ENCODE measurements around the gene MAGEA9B.
"Not testable (repeated sequence)": the region's sequence is repeated elsewhere in the genome, so short reads cannot be mapped to it uniquely, and the experiment has no call there.

The MAGEA9B gene, protein sequence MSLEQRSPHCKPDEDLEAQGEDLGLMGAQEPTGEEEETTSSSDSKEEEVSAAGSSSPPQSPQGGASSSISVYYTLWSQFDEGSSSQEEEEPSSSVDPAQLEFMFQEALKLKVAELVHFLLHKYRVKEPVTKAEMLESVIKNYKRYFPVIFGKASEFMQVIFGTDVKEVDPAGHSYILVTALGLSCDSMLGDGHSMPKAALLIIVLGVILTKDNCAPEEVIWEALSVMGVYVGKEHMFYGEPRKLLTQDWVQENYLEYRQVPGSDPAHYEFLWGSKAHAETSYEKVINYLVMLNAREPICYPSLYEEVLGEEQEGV

DNA sequence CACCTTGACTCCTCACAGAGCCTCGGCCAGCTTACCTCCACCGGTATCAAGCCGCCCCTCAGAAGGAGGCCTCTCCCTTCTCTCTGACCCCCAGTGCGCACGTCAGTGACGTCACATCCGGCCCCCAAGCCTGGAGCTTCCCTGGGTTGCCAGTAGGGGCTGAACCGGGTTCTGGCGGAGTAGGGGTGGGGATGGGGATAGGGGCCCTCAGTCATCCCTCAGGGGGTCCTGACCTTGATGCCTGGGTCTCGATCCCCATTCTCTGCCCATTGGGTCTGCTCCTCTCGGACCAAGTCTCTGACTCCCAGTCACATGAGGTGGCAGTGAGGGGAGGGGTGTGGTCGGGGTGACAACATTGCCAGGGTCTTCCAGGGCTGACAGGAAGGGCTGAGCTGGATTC, at the start of gene MAGEA9B:
TSS of gene MAGEA9B (minus strand) at position 101 of the 400 bp plus-strand sequence. CDS start 4,280 bp downstream, outside the sequence.
- DNase-seq (ENCODE audit: low read depth in 2 of 2), result not testable (repeated sequence)

DNA sequence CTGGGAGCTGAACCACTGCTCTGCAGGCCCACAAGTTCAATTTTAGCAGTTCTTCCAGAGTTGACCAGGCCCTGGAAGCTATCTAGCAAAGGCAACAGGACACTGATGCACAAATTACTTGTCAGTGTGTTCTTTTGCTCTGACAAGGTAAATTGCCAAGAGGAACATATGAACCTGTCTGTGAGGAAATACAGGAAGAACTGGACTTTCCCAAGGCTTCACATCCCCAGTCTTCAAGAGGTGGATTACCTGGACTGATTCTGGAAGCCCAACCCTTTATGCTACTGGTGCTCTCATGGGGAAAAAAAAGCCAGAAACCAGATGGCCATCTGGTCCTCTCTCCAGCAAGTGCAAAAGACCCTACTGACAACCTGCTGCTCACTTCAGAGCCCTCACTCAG, 46.3 kb upstream of the MAGEA9B start:
- DNase-seq (ENCODE audit: low read depth in 2 of 2), result no peak

DNA sequence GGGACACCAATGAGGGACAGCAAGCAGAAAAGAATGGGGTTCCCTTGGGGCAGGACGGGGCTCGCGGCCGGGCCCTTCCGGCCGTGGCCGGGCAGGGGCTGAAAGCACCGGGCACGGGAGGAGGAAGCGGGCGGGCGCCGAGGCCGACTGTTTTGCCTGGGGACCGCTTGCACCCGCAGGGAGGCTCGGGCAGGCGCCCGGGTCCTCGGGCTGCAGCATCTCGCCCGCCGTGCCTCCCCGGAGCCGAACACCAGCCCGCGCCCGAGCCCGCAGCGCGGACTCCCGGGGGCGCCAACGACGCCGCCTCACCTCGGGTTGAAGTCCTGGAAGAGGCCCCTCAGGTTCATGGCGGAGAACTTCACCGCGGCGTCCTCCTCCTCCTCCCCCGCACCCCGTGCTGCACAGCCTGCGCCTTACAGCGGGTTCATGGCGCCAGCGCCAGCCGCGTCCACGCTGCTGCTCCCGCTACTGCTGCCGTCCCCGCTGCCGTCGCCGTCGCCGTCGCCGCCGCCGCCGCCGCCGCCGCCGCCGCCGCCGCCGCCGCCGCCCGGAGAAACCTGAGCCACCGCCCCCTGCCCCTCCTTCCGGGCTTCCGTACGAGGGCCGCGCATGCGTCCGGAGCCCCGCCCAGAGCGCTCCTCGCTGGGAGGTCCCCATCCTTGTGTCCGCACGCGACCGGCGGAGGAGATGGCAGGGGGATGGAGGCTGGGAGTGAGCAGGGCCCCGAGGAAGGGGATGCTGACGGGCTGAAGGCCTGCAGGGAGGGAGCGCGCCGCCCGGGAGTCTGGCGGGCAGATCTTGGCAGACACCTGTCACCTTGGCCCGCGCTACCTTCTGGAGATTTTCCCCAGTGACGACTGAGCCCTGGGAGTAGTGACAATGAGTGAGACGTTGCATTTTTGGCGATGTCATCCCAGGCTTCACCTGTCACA, 44.2 kb upstream of the MAGEA9B start, which contains the start of gene TMEM185A:
TSS of gene TMEM185A (minus strand) at position 559 of the 932 bp plus-strand sequence. CDS start at position 347, 212 bp downstream.
- peak; percentile 56 to 61 for DNase-seq (ENCODE audit: low read depth in 2 of 2)

DNA sequence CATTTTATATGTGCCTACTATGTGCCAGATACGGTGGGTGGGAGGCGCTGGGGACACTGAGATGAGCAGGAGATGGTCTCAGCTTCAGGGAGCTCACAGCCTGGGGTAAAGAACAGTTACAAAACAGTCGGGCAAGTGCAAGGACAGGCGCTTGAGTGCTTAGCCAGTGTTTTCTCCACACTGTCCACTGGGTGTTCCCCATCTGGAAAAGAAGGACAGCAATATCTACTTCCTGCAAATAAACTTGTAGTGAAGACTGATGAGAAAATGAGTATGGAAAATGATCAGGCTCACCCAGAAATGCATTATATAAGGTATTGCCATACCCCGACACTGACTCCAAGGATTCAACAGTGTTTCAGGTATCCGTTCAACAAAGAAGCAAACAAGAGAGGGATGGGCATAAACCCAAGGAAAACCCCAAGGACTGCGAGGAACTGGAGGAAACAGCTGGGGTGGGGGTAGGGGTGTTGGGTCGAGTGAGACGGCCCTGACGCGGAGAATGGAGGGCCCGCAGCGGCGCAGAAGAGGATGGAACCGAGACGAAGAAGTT, 43.5 kb upstream of the MAGEA9B start:
- no peak for DNase-seq (ENCODE audit: low read depth in 2 of 2)

DNA sequence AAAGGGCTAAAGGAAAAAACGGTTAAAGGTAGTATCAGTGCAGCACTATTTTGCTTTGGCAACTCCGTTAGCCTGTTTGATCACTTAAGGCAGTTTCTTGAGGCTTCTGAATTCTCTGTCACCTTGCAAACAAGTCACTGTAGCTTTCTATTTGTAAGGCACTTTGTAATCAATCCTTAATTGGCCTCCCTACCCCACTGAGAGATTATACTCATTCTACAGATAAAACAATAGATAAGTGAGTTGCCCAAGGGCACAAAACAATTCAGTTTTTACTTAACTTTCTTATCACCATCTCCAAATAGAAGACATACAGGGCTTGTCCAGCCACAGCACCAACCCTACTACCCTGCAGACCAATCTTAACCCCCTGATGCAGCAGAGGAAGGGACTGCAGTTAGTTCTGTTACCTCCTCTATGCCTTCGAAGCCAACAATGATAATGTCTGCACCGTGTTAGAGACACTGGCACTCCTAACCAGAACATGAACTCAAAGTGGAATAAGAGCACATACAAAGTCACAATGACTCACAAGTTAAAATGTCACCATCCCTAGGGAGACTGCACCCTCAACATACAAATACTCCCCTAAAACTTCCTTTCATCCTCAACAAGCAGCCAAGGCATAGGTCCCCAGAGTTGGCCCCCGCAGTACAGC, 42.6 kb upstream of the MAGEA9B start:
- DNase-seq (ENCODE audit: low read depth in 2 of 2), result no peak

DNA sequence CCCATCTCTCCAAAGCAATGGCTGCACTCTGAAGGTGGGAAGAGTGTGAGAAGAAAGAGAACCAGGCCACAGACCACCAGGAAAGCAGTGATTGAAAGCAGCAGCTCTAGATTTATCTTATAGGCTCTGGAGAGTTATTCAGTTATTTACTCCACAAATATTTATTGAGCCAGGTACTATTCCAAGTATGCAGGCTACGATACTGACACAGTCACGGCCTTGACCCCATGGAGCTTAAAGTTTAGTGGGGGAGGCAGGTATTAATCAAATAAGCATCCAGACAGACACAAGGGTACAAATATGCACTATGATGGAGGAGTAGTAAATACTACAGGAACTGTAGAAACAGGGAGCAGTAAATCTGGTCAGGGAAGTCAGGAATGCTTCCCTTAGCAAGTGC, 41.5 kb upstream of the MAGEA9B start:
- no peak for DNase-seq (ENCODE audit: low read depth in 2 of 2)

DNA sequence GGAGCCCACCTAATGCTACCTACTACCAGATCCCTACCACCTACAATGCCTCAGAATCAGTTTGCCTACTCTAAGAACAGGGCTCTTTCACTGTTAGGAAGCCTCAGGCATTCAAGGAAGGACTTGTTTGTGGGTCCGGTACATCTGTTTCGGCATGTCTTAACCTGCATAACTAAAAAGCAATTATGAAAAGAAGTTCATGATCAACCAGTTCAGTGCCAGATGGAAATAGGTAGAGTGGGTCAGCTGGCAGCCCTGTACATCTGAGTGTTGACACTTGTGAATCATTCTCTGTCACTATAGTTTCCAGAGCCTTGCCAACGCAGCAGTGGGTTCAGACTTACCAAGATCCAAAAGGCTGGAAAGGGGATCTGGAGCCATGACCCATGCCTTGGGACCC, 41.0 kb upstream of the MAGEA9B start:
- DNase-seq (ENCODE audit: low read depth in 2 of 2), result no peak

DNA sequence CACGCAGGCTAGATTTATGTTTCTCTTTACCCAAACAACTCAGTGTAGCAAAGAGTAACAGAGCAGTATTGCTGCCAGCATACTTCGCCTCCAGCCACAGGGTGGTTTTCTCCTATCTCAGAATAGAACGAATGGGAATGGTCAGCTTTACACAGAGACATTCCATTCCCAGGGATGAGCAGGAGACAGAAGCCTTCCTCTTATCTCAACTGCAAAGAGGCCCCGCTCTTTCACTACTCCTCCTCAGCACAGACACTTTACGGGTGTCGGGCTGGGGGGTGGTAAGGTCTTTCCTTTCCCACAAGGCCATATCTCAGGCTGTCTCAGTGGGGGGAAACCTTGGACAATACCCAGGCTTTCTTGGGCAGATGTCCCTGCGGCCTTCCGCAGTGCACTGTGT, 39.6 kb upstream of the MAGEA9B start:
- DNase-seq (ENCODE audit: low read depth in 2 of 2), result not testable (repeated sequence)

DNA sequence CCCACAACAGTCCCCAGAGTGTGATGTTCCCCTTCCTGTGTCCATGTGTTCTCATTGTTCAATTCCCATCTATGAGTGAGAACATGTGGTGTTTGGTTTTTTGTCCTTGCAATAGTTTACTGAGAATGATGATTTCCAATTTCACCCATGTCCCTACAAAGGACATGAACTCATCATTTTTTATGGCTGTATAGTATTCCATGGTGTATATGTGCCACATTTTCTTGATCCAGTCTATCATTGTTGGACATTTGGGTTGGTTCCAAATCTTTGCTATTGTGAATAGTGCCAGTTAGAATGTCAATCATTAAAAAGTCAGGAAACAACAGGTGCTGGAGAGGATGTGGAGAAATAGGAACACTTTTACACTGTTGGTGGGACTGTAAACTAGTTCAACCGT, 32.4 kb upstream of the MAGEA9B start:
- not testable (repeated sequence) for DNase-seq (ENCODE audit: low read depth in 2 of 2)

DNA sequence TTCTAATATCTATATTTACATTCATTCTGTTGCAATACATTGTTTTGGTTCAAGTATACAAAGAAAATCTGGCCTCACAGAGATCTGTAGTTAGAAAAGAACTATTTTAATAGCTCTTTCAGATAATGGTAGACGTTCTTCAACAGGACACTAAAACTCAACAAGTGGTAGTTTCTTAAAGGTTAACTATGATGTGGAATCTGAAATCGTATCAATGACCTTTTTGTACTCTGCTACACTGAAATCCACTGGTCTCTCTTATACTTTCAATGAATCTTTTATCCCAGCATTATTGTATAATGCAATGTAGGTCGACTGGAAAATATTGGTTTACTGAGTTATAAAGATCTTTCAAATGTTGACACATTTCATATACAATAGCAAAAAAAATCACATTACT, 31.6 kb upstream of the MAGEA9B start:
- DNase-seq (ENCODE audit: low read depth in 2 of 2), result no peak

DNA sequence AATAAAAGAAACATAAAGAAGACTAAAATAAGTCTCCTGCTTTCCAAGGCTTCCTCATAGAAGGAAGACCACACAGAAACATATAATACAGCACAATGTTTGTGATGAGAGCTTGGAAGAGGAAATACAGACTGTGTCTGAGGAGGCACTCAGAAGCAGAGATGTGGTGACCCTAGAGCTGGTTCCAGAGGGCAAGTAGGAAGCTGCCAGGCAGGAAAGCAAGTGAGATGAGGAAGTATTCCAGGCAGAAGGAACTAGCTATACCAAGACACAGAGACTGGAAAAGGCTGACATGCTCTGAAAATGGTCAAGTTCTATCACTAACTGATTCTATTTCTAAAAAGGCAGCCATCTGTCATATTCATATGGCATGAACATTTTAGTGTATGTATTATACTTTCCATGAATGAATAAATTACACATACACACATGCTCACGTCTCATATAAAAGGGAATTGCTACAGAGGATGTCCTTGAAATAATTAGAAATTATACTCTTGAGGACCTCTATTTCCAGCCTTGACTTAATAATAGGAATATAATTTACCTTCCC, 24.4 kb upstream of the MAGEA9B start:
- no peak for DNase-seq (ENCODE audit: low read depth in 2 of 2)

DNA sequence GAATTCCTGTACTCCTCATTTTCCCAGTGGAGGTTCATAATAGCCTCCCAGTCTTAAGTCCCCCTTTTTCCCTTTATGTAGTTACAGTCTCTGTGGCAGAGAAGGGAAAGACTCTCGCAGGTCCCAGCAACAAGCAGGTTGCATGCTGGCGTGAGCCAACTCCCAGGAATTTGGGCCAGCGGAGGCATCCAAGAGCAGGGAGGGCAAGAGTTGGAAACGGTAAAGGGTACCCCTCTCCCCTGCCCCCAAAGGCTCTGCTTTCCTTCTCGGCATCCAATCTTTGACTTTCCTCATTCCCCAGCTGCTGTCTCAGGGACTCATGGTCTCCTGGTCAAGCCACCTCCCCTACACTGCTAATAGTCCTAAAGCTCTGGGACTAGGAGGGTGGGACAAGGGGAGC, 23.3 kb upstream of the MAGEA9B start:
- no peak for DNase-seq (ENCODE audit: low read depth in 2 of 2)

DNA sequence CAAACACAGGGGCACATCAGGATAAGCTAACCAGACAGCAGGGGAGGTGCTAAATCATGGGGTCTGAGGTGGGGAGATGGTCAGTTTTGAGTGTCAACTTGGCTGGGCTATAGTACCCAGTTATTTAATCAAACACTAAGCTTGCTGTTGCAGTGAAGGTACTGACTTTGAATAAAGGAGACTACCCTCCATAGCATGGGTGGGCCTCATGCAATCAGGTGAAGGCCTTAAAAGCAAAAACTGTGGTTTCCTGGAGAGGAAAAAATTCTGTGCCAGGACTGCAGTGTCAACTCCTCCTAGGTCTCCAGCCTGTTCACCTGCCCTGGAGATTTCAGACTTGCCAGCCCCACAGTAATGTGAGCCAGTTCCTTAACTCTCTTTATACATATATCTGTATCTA, 20.4 kb upstream of the MAGEA9B start:
- DNase-seq (ENCODE audit: low read depth in 2 of 2), result no peak

DNA sequence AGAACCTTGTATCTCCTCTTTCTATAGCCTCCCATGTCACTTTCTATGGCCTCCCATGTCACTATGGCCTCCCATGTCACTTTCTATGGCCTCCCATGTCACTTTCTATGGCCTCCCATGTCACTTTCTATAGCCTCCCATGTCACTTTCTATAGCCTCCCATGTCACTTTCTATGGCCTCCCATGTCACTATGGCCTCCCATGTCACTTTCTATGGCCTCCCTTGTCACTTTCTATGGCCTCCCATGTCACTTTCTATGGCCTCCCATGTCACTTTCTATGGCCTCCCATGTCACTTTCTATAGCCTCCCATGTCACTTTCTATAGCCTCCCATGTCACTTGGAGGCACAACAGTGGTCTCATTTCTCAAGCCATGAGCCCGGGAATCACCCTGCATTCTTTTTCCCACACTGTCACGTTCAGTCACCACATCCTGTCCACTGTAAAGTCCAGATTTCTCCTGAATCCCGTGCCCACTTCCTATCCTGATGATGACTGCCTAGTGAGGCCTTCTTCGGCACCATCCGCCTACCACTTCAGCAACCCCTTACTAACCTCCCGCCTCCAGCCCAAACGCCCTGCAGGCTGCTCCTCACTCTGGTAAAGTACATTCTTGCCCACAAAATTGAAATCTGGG, 18.1 kb upstream of the MAGEA9B start:
- not testable (repeated sequence) for DNase-seq (ENCODE audit: low read depth in 2 of 2)

DNA sequence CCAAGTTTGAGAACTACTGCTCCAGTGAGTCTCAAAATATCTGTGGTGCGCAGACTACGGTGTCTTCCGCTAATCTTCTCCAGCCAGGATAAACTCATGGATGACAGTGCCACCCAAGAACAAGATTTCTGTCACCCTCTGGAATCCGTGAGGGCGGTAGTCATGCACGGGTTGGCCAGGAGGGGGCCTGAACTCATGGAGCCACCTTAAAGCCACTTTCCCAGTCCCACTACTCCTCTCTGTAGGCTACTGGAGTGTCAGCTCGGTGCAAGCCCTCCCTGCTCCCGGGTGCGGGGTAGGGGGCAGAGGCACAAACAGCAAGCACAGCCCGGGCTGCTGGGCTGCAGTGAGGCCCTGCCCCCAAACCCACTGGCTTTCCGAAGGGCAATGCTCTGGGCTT, 11.3 kb upstream of the MAGEA9B start:
- DNase-seq (ENCODE audit: low read depth in 2 of 2), result not testable (repeated sequence)

DNA sequence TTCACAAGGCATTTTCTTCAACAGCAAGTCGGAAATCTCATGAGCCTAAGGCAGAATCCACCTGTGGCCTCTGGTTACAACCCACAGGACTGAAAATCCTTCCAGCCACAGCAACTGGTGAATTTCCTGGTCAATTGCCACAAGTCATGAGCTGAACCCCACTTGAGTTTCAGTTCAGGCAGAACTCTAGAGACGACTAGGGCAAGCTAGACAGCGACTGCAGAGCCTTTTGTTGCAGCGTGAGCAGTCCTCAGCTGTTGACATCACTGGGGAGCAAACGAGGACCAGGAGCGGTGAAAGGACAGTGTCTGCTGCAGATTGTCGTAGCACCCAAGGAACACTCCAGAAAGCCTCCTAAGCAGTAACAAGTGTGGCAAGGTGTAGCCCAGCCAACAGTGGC, 8.7 kb upstream of the MAGEA9B start:
- DNase-seq (ENCODE audit: low read depth in 2 of 2), result not testable (repeated sequence)

DNA sequence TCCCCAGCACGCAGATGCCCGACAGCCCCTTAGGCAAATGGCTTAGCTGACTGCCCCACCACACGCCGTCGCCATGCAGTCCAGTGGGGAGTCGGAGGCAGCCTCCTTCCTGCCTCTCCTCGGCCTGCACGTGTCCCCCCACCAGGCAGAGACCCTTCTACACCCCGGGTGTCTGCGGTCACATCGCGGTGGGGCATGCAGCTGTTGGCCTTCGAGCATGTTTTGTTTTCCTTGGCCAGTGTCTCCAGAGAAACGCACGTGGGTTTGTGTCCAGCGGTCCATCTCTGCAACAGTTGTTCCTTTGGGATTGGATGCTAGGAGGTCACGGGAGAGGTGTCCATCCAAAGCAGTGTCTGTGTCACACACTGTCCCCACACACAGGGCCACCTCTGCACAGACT, 8.0 kb upstream of the MAGEA9B start, which contains the start of gene HSFX2:
TSS of gene HSFX2 (minus strand) at position 101 of the 400 bp plus-strand sequence. CDS start 614 bp downstream, outside the sequence.
- not testable (repeated sequence) for DNase-seq (ENCODE audit: low read depth in 2 of 2)

DNA sequence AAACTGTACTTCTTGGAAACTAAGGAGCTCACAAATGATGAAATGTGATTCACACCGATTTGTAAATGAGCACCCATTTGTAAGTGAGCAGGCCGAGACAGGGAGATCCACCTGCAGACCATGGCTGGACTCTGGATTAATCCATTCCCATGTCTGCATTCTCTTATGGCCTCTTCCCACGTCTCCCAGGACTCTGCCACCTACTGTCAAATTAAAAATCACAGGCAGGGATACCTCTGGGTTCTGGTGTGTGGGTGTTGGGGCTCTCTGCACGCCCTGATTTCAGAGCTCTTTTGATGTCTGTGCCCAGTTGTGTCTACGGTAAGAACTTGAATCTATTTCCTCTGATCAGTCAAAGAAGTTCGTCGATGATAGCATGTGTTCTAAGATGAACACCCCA, 3.7 kb upstream of the MAGEA9B start:
- not testable (repeated sequence) for DNase-seq (ENCODE audit: low read depth in 2 of 2)

DNA sequence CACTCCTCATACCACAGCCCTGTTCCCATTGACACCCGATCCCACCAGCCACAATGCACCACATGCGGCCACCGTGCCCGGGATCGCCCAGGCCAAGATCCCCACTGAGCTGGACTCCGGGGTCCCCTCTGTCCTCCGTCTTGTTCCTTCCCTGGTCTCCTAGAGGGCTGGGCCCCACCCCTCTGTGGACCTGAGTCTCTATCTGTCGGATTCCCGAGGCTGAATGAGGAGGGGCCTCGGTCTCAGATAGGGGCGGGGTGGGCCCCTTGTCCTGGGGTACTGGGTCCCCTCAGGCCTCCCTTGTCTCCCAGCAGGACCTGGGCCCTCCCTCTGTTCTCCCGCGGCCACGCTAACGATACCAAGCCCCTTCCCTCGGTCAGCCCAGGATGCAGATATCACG, 1.6 kb downstream of the MAGEA9B start:
- DNase-seq (ENCODE audit: low read depth in 2 of 2), result not testable (repeated sequence)

DNA sequence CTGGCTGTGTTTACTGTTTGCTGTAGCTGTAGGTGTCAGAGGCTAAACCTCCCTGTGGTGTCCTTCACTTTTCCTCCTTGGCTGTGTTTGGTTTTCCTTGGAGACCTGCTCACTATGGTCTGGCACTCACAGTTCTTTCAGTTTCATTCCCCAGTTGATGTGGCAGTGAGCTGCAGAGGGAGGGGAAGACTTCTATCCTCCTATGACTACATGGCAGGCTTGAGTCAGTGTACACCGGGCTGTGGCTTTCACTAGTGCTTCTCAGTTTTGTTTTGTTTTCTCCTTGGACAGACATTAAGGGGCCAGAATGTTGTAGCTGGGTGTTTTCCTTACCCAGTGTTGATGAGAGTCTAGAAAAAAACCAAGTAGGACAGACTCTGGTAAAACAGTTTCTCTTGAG, 13.8 kb downstream of the MAGEA9B start:
- DNase-seq (ENCODE audit: low read depth in 2 of 2), result not testable (repeated sequence)

DNA sequence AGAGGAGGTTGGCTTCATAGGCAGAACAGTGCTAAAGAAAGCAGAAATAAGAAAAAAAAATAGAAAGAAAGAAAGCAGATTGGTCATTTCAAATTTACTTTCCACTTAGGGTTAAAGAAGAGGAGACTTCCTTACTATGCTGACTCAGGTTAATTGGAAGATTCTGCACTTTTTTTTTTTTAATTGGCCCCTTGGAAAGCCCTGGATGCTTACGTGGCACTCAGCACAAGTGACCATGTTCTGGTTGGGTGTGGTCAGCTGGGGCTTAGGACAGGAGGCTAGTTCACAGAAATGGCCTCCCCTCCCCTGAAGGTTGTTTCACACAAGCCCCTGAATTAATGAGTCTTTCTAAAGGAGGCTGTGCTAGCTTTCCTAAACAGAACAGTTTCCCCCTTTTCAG, 14.5 kb downstream of the MAGEA9B start:
- no peak for DNase-seq (ENCODE audit: low read depth in 2 of 2)

Data from stimulated activated CD4-positive, alpha-beta T cell treated with anti-CD3 and anti-CD28 coated beads, Interleukin-15, amount 100 ng/mL, for 48 hours (primary cell).